HG03095 (cell line): ENCODE results near the gene IFFO2.

Experiments
- ATAC-seq: cut with Tn5 transposase; IDR thresholded peaks from one replicate; pipeline ENCODE4 v1.9.1; 2021; ENCODE audit warnings: moderate library complexity; ENCODE audit not compliant: unreplicated experiment

IFFO2 gene

GRCh38 chr1:18938008-18938706 lies 18.3 kb downstream of the IFFO2 start:
- ATAC-seq = no peak

- ATAC-seq = no peak
Measured at GRCh38 chr1:18937539-18937938, 18.9 kb downstream of the IFFO2 start.

DNA sequence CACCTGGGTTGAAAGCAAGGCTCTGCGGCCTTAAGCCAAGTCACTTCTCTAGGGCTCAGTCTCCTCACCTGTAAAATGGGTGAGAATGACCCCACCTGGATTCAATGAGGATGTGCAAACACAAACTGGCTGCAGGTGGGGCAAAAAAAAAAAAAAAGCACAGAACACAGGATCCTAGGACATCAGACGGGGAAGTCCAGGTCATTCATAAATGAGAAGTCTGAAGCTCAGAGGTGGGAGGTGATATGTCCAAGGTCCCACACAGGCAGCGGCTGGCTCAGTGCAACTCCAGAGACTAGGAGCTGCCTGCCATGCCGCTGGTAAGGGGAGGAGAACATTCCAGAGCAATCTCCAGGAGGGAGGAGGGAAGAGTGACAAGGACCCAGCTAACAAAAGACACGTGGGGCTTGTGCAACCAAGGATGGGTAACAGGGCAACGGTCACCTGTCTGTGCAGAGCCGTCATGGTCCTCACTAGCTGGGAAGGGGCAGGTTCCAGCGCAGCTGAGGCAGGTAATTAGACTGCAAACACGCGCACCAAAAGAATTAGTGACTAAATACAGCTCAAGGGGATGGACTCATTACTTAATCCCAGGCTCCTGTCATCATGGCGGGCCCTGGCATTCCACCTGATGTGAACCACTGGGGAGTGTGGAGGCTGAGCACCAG lies 19.5 kb downstream of the IFFO2 start:
- no peak for ATAC-seq

- no peak for ATAC-seq
Measured at GRCh38 chr1:18936471-18936813, 20.0 kb downstream of the IFFO2 start.

DNA sequence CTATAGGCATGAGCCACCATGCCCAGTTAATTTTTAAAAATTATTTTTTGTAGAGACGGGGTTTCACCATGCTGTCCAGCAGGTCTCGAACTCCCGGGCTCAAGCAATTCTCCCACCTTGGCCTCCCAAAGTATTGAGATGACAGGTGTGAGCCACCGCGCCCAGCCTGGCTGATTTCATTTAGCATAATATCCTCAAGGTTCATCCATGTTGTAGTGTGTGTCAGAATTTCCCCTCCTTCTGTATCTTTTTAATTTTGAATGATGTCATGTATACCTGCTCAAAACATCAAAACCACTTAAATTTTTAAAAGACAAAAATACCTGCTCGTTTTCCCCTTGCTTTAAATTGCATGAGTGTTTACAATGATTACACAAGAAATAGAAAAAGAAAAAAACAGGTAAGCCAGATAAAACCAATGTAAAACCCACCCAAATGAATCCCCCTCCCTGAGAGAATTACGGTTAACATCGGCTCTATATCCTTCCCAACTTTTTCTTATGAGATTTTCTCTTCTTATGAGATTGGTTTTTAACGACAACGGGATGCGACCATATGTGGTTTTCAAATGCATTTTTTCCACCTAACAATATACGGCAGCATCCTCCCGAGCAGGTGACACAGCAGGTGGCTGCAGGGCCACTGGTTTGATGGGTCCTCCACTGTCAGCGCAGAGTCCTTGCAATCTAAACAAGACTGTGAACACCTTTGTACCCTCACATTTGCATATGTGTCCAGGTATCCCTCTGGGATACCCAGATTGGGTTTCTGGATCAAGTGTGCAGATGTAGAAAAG lies 22.1 kb downstream of the IFFO2 start:
- ATAC-seq = no peak

DNA sequence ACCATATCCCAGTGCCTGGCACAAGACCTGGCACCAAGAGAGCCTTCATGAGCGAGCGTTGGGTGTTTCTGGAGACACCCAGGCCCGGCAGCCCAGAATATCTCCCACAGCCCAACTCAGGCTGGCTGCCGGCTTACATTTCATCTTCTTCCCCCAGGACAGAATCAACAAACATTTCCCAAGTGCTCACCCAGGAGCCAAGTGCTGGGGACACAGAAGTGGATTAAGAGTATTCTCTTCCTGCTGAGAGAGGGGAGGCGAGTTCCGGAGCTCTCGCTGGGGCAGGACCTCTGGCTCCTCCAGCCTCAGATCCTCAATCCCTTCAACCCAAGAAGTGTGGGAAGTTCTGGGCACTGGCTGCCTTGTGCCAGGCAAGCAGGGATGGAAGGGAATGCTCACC lies 23.6 kb downstream of the IFFO2 start:
- ATAC-seq = no peak

DNA sequence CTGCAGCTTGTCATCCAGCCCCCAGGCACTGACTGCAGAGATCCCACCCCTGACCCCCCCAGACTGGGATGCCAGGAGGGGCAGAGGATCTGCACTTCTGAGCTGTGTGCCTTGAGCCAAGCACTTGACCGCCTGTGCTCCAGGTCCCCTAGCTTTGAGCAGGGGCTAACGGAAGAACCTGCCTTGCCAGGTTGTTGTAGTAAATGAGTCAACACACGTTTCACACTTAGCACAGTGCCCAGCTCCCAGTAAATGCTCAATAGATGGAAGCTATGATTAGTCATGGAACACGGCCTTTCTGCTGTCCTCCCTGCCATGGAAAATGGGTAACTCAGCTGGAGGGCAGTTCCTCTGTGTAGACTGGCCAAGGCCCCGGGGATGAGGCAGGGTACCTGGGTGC lies 24.1 kb downstream of the IFFO2 start:
- no peak for ATAC-seq

DNA sequence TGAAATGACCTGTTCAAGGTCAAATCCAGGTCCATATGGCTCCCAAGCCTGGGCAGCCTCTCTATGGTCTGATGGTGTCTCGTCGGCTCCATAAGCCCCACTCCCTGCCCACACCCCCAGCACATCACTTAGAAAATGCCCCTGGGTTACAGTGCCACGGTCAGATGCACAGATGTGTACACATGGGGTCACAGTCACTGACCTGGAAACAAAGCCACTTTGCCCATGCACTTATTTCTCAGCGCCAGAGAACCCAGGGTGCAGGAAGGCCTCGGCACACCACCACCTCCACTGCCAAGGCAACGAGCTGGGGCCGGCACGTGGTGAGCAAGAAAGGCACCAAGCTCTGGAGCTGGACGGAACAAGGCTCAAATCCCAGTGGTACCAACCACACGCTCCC lies 24.7 kb downstream of the IFFO2 start:
- ATAC-seq = no peak

DNA sequence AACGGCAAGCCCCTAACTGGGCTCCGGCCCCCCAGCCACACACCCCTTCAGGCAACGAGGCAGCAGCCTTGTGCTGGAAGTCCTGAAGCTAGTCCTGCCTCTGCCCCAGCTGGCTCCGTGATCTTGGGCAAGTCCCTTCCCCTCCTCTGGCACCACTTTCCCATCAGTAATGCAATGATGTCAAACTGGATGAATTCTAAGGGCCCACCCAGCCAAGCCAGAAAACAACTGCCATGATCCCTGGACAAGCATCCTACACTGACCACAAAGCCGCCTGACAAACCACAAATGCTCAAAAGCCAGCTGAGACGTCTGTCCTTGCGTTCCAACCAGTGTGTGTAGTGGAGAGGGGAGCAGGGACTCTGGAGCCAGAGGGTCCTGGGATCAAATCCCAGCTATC lies 26.8 kb downstream of the IFFO2 start:
- ATAC-seq = no peak

DNA sequence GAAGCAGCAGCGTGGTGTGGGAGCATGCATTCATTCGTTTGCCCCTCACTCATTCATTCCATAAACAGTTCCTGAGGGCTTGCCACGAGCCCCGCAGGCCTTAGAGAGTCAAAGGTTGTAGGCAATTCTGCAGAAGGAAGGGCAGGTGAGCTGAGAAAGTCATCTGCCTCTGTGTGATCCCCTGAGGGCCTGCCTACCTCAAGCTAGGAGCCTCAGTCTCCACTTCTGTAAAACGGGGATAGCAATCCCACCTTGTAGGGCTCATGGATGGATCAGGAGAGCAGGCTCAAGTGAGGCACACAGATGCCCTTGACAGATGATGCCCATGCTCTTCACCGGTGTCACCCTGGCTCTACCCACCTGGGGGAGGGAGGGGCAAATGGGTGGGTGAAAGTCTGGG lies 27.5 kb downstream of the IFFO2 start:
- no peak for ATAC-seq

DNA sequence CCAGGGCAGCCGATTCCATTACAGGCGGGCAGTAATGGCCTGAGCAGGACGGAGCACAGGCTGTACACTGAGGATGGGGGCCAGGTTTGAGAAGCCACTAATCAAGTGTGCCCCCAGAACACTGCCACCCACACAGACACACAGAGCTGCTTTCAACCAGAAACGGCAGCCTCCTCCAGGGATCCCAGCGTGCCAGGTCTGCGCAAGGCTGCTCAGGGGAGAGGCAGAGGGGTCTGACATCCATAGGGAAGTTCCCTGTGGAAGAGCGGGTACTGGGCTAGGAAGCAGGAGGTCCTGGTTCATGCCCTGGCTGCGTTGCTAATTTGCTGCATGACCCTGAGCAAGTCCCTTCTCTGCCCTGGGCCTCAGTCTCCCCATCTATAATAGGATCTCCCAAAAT lies 28.1 kb downstream of the IFFO2 start:
- ATAC-seq = no peak

GRCh38 chr1:18927654-18928272 lies 28.7 kb downstream of the IFFO2 start:
- peak; percentile 22 for ATAC-seq

- peak; percentile 16 for ATAC-seq
Measured at GRCh38 chr1:18927082-18927653, 29.3 kb downstream of the IFFO2 start.

DNA sequence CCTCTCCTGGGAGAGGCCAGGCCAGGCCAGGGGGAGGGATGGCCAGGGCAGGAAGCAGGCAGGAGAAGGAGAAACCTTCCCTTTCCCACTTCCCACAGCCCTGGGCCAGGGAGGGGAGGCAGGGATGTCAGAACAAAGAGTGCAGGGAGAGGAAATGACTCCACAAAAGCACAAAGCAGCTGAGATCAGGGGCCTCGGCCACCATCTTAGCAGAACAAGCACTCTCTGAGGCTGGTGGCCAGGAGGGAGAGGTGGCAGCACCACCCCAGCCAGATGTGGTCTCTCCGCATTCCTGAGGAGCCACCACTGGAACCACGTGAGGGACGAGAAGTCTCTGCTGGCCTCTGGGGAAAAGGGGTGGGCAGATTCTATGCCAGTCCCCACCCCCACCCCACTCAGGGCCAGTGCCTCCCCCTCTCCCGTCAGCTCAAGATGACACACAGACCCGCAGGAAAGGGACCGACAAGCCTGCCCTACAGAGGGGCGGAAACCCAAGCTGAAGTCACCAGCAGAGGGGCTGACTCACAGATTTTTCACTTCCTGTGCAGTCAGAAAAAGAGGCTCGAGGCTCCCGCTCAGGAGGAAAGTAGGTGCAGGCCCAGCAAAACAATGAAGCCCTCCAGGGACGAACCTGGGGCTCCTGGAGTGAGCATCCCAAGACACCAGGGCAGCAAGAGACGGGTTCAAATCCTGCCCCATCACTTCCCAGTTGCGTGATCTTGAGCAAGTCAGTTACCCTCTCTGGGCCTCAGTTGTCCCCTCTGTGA lies 30.0 kb downstream of the IFFO2 start:
- peak; percentile 51 for ATAC-seq

DNA sequence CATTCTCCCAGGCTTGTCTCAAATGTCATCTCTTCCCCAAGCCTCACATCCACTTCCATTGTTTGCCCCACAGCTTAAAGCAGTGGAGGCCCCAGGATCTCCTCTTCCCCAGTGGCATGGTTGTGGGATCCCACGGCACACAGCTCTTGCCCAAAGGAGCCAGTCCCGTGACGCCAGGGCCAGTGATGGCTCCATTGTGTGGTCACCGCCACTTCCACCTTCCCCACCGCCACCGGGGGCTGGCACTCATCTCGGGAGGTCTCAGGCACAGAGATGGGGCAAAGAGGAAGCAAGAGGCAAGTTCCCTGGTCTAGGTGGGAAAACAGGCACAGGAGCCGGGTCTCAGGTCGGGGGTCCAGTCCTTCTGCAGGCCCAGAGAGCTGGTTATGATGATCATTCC lies 31.2 kb downstream of the IFFO2 start:
- no peak for ATAC-seq

DNA sequence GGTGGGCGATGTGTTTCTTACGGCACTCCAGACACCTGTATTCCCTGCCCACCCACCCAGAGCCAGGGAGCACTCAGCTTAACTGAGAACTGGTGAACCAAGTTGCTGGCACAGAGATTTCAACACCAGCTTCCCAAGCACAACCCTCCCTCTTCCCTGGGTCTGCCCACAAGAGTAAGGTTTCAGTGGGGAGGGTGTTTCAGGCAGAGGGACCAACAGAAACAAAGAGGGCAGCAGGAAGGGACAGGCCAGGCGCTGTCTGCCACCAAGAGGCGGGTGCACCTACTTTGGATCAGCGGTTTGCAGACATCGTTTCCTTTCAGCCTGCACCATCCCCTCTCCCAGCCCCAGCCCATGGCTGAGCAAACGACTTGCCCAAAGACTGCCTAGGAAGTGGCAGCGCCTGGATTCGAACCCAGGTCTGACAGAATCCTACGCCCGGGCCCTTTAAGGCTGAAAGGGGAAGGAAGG lies 32.2 kb downstream of the IFFO2 start:
- ATAC-seq = no peak

GRCh38 chr1:18923756-18924211 lies 32.7 kb downstream of the IFFO2 start:
- ATAC-seq = no peak

- no peak for ATAC-seq
Measured at GRCh38 chr1:18922848-18923755, 33.4 kb downstream of the IFFO2 start.

GRCh38 chr1:18922319-18922726 lies 34.2 kb downstream of the IFFO2 start:
- no peak for ATAC-seq
